K562 (cell line): ENCODE data around the gene TMEM141. TPM values are rescaled to one million over a fixed set of nuclear protein-coding genes. Genes with fewer than 3 reads are reported as not detected.
A peak's percentile ranks its signal among the peaks of the same experiment; 100 is the strongest.
"Not testable (repeated sequence)": the region's sequence is repeated elsewhere in the genome, so short reads cannot be mapped to it uniquely, and the experiment has no call there.

Source experiments
- ATAC-seq: fragments of 200-7000 bp; cut with Tn5 transposase; 3 replicates; pipeline ENCODE4 v1.9.1; 2020; ENCODE audit warnings: moderate library complexity
- BruUV-seq: library from RNA; stranded (reverse); fragments of 400-500 nt; replicated peaks from 2 replicates; lab custom pipeline; 2021; lab: Mats Ljungman, UMichigan
- CTCF ChIA-PET: fragments of 300-600 bp; formaldehyde crosslinking; extraction: SDS; loops from one replicate; lab custom pipeline; 2021; ENCODE audit warnings: low intra/inter-chr PET ratio; lab: Yijun Ruan, JAX
- POLR2A ChIA-PET: fragments of 300-600, 350-650 bp; sonication (Branson Sonifier 250); formaldehyde crosslinking; extraction: SDS; loops from one replicate; lab custom pipeline; 2021; ENCODE audit warnings: antibody characterized with exemption, inconsistent platforms; lab: Yijun Ruan, JAX
- DNase-seq, 4 experiments: peaks; one replicate each; pipeline versions ENCODE4 v3.0.0 to v3.0.0-alpha.2; 2011 to 2018; ENCODE audit warnings: low spot score in 3 of 4, mixed read lengths in 3 of 4; ENCODE audit errors: extremely low read depth in 1 of 4
- FAIRE-seq: peaks from 2 replicates; lab custom pipeline; 2011; peaks lifted over from hg19 to GRCh38; lab: Jason Lieb, UNC
- H2AFZ ChIP-seq: 2 replicates; pipeline ENCODE4 v1.6.0; 2011; ENCODE audit warnings: low read depth, low read length, control low read depth, inconsistent platforms
- H3K27ac ChIP-seq: fragments of 200-600 bp; 3 replicates; pipeline ENCODE4 v1.8.0; 2011; ENCODE audit warnings: low read depth, mild to moderate bottlenecking, control low read depth, inconsistent platforms, low read length, moderate library complexity, mixed read lengths; ENCODE audit errors: extremely low read depth
- H3K27me3 ChIP-seq, 2 experiments: fragments of 300-600 bp in 1 of 2; 2 replicates in 1 of 2; 3 replicates in 1 of 2; pipeline versions ENCODE4 v1.6.0 to v1.8.0; 2011; ENCODE audit warnings: inconsistent platforms in 2 of 2, low read length in 2 of 2, mild to moderate bottlenecking in 1 of 2, mixed read lengths in 1 of 2, moderate library complexity in 1 of 2; ENCODE audit not compliant: control insufficient read depth in 2 of 2, insufficient read depth in 2 of 2
- H3K36me3 ChIP-seq: fragments of 300-600 bp; 3 replicates; pipeline ENCODE4 v1.8.0; 2011; ENCODE audit warnings: mild to moderate bottlenecking, low read length, inconsistent platforms; ENCODE audit not compliant: control insufficient read depth, insufficient read depth
- H3K4me1 ChIP-seq, 2 experiments: fragments of 200-600 bp in 1 of 2; replicated peaks in 1 of 2; 2 replicates in 1 of 2; 3 replicates in 1 of 2; pipeline versions ENCODE4 v1.5.1 to v1.8.0; 2011; ENCODE audit warnings: inconsistent platforms in 2 of 2, low read length in 2 of 2, mild to moderate bottlenecking in 1 of 2, mixed read lengths in 1 of 2, moderate library complexity in 1 of 2; ENCODE audit not compliant: control insufficient read depth in 2 of 2, insufficient read depth in 2 of 2
- H3K4me2 ChIP-seq: 2 replicates; pipeline ENCODE4 v1.6.1; 2011; ENCODE audit warnings: low read length, control low read depth, inconsistent platforms, mixed read lengths; ENCODE audit not compliant: insufficient read depth
- H3K4me3 ChIP-seq: fragments of 200-600 bp; sonication (generic), shearing (Covaris generic); 2 replicates; pipeline ENCODE4 v1.5.1; 2016; ENCODE audit warnings: control low read depth, inconsistent platforms
- H3K79me2 ChIP-seq: fragments of 200-600 bp; 3 replicates; pipeline ENCODE4 v1.8.0; 2011; ENCODE audit warnings: low read length, inconsistent platforms; ENCODE audit not compliant: control insufficient read depth, insufficient read depth
- H3K9ac ChIP-seq, 2 experiments: 2 replicates each; pipeline versions ENCODE4 v1.6.0 to v1.6.1; 2011; ENCODE audit warnings: low read depth in 2 of 2, low read length in 2 of 2, control low read depth in 1 of 2, inconsistent platforms in 1 of 2, mild to moderate bottlenecking in 1 of 2, mixed read lengths in 1 of 2; ENCODE audit not compliant: insufficient read depth in 1 of 2
- H3K9me1 ChIP-seq: one replicate; pipeline ENCODE4 v1.6.0; 2011; ENCODE audit warnings: inconsistent platforms, mild to moderate bottlenecking, low read length, moderate library complexity; ENCODE audit not compliant: control insufficient read depth, insufficient read depth
- H3K9me3 ChIP-seq: replicated peaks from 2 replicates; pipeline ENCODE4 v1.5.1; 2011; ENCODE audit warnings: low read depth, low read length, inconsistent platforms; ENCODE audit not compliant: control insufficient read depth, insufficient read depth
- H4K20me1 ChIP-seq: replicated peaks from 2 replicates; pipeline ENCODE4 v1.6.1; 2011; ENCODE audit warnings: low read length, inconsistent platforms, mixed read lengths; ENCODE audit not compliant: control insufficient read depth, insufficient read depth
- ATF7 ChIP-seq: fragments of 450-650 bp; IDR thresholded peaks from 2 replicates; pipeline ENCODE4 v1.7.1; 2014; ENCODE audit warnings: mild to moderate bottlenecking, moderate library complexity
- CTBP1 ChIP-seq: fragments of 450-650 bp; IDR thresholded peaks from 2 replicates; pipeline ENCODE4 v1.6.1; 2016; ENCODE audit warnings: borderline replicate concordance
- DPF2 ChIP-seq: fragments of 450-650 bp; IDR thresholded peaks from 2 replicates; pipeline ENCODE4 v1.6.1; 2016
- FOSL1 ChIP-seq: fragments of 200-800 bp; sonication (Bioruptor generic); conservative IDR thresholded peaks from 2 replicates; pipeline ENCODE4 v1.6.1; 2016; ENCODE audit warnings: missing genetic modification characterization, missing compliant biosample characterization
- JUND ChIP-seq, 2 experiments: IDR thresholded peaks; 2 replicates in 1 of 2; 3 replicates in 1 of 2; pipeline ENCODE4 v1.6.1; 2011; ENCODE audit warnings: borderline replicate concordance in 2 of 2, low read depth in 2 of 2, low read length in 2 of 2, improper control_type of control experiment in 1 of 2, missing biosample characterization in 1 of 2, missing genetic modification characterization in 1 of 2, missing genetic modification reagents in 1 of 2
- TOE1 ChIP-seq, 2 experiments: fragments of 450-650 bp in 1 of 2; sonication (generic) in 1 of 2; formaldehyde crosslinking in 1 of 2; IDR thresholded peaks; 2 replicates each; pipeline versions ENCODE4 v1.7.1 to v1.8.0; 2016 to 2022; ENCODE audit warnings: borderline replicate concordance in 2 of 2, mild to moderate bottlenecking in 2 of 2, antibody characterized with exemption in 1 of 2, inconsistent platforms in 1 of 2, low read depth in 1 of 2, missing genetic modification reagents in 1 of 2, moderate library complexity in 1 of 2
- WGBS: fragments of 100-300 bp; shearing (Covaris generic); methylation state at CpG from one replicate; pipeline ENCODE4 v1.1.6; 2016; ENCODE audit warnings: low coverage, mixed read lengths; ENCODE audit not compliant: insufficient coverage; ENCODE audit errors: missing lambda C conversion rate; 5-methylcytosine and 5-hydroxymethylcytosine counted together
- in situ Hi-C: fragments of 300-500 bp; cut with MboI; formaldehyde crosslinking; loops from 4 replicates; pipeline ENCODE4 v1.15.0; 2018; ENCODE audit warnings: inconsistent platforms, mixed read lengths
- intact Hi-C: fragments of 100-400 bp; cut with micrococcal nuclease; formaldehyde crosslinking; loops from 2 replicates; pipeline ENCODE4 v1.14.2; 2022
- polyA plus RNA-seq, 8 experiments: library from polyadenylated mRNA; depleted of rRNA in 4 of 8; stranded (reverse) in 5 of 8; unstranded in 3 of 8; fragments of >200 nt; fragmentation: Nextera tagmentation in 2 of 8; fragmentation: Illumina TruSeq in 1 of 8; extraction: Ambion mirVana in 2 of 8; extraction: Trizol in 1 of 8; gene quantifications; 2 replicates each; pipeline versions ENCODE4 v1.2.1 to v1.2.3, GENCODE V29; 2011 to 2014; ENCODE audit warnings: inconsistent platforms in 1 of 8, missing spikeins in 1 of 8
- total RNA-seq, 7 experiments: library from RNA; depleted of rRNA in 6 of 7; stranded (reverse); fragments of >200 nt in 6 of 7; fragmentation: Illumina TruSeq in 2 of 7; extraction: Trizol in 2 of 7; gene quantifications; 2 replicates each; pipeline versions ENCODE4 v1.2.1 to v1.2.3, GENCODE V29; 2011 to 2021; ENCODE audit warnings: low replicate concordance in 1 of 7
- TF ChIP-seq, protein P1 (sequence below): sonication (generic); formaldehyde crosslinking; IDR thresholded peaks from 2 replicates; pipeline ENCODE4 v1.9.0; 2022; ENCODE audit warnings: mild to moderate bottlenecking, missing genetic modification reagents

The TMEM141 gene
- total and polyA plus RNA-seq, 9 of the 15 experiments (the other 6 are each of a cell fraction or from before 2014, with no cell fraction given), result 21.5 to 123 (median 74.8) TPM

DNA sequence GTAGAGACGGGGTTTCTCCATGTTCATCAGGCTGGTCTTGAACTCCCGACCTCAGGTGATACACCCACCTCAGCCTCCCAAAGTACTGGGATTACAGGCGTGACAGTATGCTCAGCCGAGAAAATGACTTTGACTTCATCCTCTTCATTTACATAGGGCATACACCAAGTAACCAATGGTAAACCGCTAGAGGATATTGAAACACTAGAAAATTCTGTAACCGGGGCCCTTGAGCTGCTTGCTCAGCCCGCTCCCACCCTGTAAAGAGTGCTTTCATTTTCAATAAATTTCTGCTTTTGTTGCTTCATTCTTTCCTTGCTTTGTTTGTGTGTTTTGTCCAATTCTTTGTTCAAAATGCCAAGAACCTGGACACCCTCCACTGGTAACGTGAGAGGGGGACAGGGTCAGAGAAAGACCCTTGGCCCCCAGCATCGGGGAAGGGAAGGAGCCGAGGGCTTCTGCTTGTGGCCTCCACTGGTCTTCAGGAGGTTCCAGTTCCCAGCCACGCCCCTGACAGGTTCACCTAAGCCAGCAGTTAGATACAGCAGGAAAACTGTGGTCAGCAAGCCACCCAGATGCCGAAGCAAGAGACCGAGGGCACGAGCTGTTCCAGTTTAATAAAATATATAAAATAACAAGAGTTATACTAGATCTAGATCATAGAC lies 25.3 kb upstream of the TMEM141 start:
- not testable (repeated sequence) for H3K4me2 ChIP-seq, FAIRE-seq
- H3K4me1 ChIP-seq, result peaks cover 16 to 57% of the 10 kb centered on the region in 2 experiments; a peak in 4 of 5 replicates

DNA sequence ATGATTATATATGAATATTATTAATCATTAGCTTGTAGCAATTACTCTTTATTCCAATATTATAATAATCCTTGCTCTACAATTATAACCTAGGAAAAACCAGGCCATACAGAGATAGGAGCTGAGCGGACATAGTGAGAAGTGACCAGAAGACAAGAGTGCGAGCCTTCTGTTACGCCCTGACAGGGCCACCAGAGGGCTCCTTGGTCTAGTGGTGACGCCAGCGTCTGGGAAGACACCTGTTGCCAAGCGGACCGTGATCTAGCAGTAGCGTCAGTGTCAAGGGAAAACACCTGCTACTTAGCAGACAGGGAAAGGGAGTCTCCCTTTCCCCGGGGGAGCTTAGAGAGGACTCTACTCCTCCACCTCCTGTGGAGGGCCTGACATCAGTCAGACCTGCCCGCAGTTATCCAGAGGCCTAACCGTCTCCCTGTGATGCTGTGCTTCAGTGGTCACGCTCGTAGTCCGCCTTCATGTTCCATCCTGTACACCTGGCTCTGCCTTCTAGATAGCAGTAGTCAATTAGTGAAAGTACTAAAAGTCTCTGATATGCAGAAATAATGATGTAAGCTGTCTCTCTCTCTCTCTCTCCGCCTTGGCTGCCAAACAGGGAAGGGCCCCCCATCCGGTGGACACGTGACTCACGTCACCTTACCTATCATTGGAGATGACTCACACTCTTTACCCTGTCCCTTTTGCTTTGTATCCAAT lies 24.6 kb upstream of the TMEM141 start:
- H2AFZ ChIP-seq; H3K4me3 ChIP-seq; H3K9me1 ChIP-seq; H3K9me3 ChIP-seq; BruUV-seq; ATAC-seq; H4K20me1 ChIP-seq; H3K27me3 ChIP-seq; H3K79me2 ChIP-seq; in situ Hi-C loops; H3K9ac ChIP-seq; H3K36me3 ChIP-seq; H3K27ac ChIP-seq; TF ChIP-seq TOE1 (CRISPR knock-in tag; IDR thresholded peaks at IDR 0.05; ENCODE audit: borderline replicate concordance, low read depth); JUND (tag; IDR thresholded peaks at IDR 0.05; ENCODE audit: borderline replicate concordance, low read depth, low read length): not testable (repeated sequence)
- WGBS, result 11% methylated on average over 9 of the region's 18 CpGs
- peak; percentile 86 for FAIRE-seq
- peak in 1 of 4 experiments; percentile 75 for DNase-seq
- POLR2A ChIA-PET, result interaction anchor here (0.9 to 1.2 kb wide), 4 partner anchors 8 to 40 kb away, joined by 3 to 5 read pairs (median 3); no protein-coding TSS in a partner anchor
- intact Hi-C loops, result loop anchor here (1.0 kb wide), 1 partner anchor 18 kb away; no protein-coding TSS in a partner anchor
- Histone ChIP-seq H3K4me2 (peak overlapping the region; percentile 37), H3K4me1 (peaks cover 16 to 51% of the 10 kb centered on the region in 2 experiments; a peak in 4 of 5 replicates)
- CTCF ChIA-PET, result interaction anchor here (1.3 to 1.4 kb wide), 2 partner anchors 18 to 24 kb away, joined by 4 to 8 read pairs; partner anchors contain the start of gene TMEM141
- TF ChIP-seq CTBP1, result peak; percentile 30; the same call in 1 of the 2 replicates
- TF ChIP-seq TOE1 (IDR thresholded peaks at IDR 0.05; ENCODE audit: borderline replicate concordance), result peak; percentile 76
- TF ChIP-seq, protein P1, sequence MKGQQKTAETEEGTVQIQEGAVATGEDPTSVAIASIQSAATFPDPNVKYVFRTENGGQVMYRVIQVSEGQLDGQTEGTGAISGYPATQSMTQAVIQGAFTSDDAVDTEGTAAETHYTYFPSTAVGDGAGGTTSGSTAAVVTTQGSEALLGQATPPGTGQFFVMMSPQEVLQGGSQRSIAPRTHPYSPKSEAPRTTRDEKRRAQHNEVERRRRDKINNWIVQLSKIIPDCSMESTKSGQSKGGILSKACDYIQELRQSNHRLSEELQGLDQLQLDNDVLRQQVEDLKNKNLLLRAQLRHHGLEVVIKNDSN, result peak; percentile 90
- peak; percentile 35; the same call in 1 of the 2 replicates for TF ChIP-seq DPF2
- TF ChIP-seq FOSL1, result peak; percentile 51
- TF ChIP-seq ATF7, result peak; percentile 45
- TF ChIP-seq JUND (IDR thresholded peaks at IDR 0.05; ENCODE audit: borderline replicate concordance, low read depth, low read length), result peak; percentile 70; the same call in 1 of the 2 replicates

More for the DNA sequence above, 25.3 kb upstream of the TMEM141 start:
- H4K20me1 ChIP-seq, H3K27ac ChIP-seq, DNase-seq, BruUV-seq, H3K27me3 ChIP-seq, H3K79me2 ChIP-seq, H3K4me3 ChIP-seq, H3K9me1 ChIP-seq, ATAC-seq, H3K9me3 ChIP-seq, H2AFZ ChIP-seq, H3K36me3 ChIP-seq, in situ Hi-C loops: not testable (repeated sequence)
- peak overlapping the region in 1 of 2 experiments; percentile 12; a peak in 1 of 4 replicates for H3K9ac ChIP-seq
- intact Hi-C loops, result loop anchor here (1.0 kb wide), 1 partner anchor 18 kb away; no protein-coding TSS in a partner anchor
- ChIA-PET POLR2A (interaction anchor here (1.0 to 1.2 kb wide), 3 partner anchors 9 to 19 kb away, joined by 3 to 5 read pairs (median 3); no protein-coding TSS in a partner anchor), CTCF (interaction anchor here (1.0 to 1.4 kb wide), 3 partner anchors 18 to 25 kb away, joined by 4 to 8 read pairs (median 4); partner anchors contain the start of gene TMEM141)
- 59% methylated on average over 14 of the region's 14 CpGs for WGBS
